GM20000 (cell line): ENCODE measurements around the gene RHOV.

Experiments used
- DNase-seq: peaks from one replicate; pipeline ENCODE4 v3.0.0; 2012; ENCODE audit warnings: low spot score
- CTCF ChIP-seq: IDR thresholded peaks from 2 replicates; pipeline ENCODE4 v1.5.1; 2012; ENCODE audit warnings: mild to moderate bottlenecking, control low read depth; ENCODE audit errors: extremely low read depth, missing control alignments

The RHOV gene

GRCh38 chr15:40915679-40916078 is 41.6 kb upstream of the RHOV start:
- no peak for TF ChIP-seq CTCF
- DNase-seq, result no peak

- no peak for TF ChIP-seq CTCF
- DNase-seq, result no peak
These were observed 41.2 kb upstream of the RHOV start for GRCh38 chr15:40915116-40915661.

- DNase-seq, result no peak
- no peak for TF ChIP-seq CTCF
These were observed 40.5 kb upstream of the RHOV start for GRCh38 chr15:40914486-40914885.

GRCh38 chr15:40914013-40914412 is 40.0 kb upstream of the RHOV start:
- TF ChIP-seq CTCF, result no peak
- no peak for DNase-seq

- no peak for DNase-seq
- TF ChIP-seq CTCF, result no peak
These were observed 38.4 kb upstream of the RHOV start for GRCh38 chr15:40912478-40912877.

- no peak for DNase-seq
- TF ChIP-seq CTCF, result no peak
These were observed 37.7 kb upstream of the RHOV start for GRCh38 chr15:40911693-40912092.

- no peak for DNase-seq
- TF ChIP-seq CTCF, result no peak
These were observed 37.1 kb upstream of the RHOV start for GRCh38 chr15:40911141-40911540.
